ENCODE results near the gene MAML2. TPM values are rescaled to one million over a fixed set of nuclear protein-coding genes. Genes with fewer than 3 reads are reported as not detected.

MAML2 gene
- total and polyA plus RNA-seq, 2 of the 13 experiments (the other 11 are each of a cell fraction or from before 2014, with no cell fraction given), result 2.3 to 25.9 TPM

DNA sequence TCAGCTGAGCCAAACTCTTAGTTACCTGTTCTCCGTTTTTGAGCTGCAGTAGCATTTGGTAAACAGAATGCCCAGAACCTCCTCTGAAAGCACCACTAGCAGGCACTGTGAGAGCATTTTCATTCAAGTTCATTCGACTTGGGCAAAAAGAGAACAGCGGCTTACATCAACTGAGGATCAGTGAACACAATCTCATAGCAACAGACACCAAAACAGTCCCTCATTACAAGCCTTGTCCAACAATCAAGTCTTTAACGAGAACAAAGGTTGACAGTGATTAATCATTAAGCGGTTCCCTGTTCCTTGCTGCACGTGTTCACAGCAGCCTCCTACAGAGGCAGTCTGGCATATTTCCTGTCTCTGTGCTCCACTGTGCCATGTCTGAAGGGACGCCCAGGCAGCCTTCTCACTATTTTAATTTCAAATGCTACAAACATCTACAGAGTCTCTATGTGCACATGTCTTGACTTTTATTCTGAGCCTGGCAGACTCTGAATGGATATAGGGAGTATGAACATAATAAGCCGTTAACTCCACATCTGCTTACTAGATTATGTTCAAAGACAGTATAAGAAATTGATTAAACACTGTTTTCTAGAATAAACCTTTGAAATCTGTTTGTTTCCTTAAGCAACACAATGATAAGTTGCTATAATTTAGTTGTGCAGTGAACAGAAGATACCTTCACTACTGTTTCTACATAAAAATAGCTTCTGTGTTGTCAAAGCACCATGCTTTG is 330.7 kb downstream of the MAML2 start (continued):
- TF ChIP-seq ZNF318 (CRISPR knock-in tag; IDR thresholded peaks at IDR 0.05) (0 out of 2 replicates have a peak, but pooled peaks have one; percentile 68), TAF15 (IDR thresholded peaks at IDR 0.05; ENCODE audit: low read depth, low read length, poor library complexity, severe bottlenecking) (no peak), ZNF703 (CRISPR knock-in tag; IDR thresholded peaks at IDR 0.05; ENCODE audit: borderline replicate concordance) (no peak), RFXANK (CRISPR knock-in tag; IDR thresholded peaks at IDR 0.05) (peak; percentile 75; the same call in 1 of the 2 replicates), ZZZ3 (CRISPR knock-in tag; IDR thresholded peaks at IDR 0.05; ENCODE audit: borderline replicate concordance) (0 out of 2 replicates have a peak, but pooled peaks have one; percentile 61), EEA1 (CRISPR knock-in tag; IDR thresholded peaks at IDR 0.05; ENCODE audit: borderline replicate concordance) (no peak), NCOA1 (CRISPR knock-in tag; IDR thresholded peaks at IDR 0.05) (no peak), ZNF121 (CRISPR knock-in tag; IDR thresholded peaks at IDR 0.05) (no peak), ZNF407 (CRISPR knock-in tag; IDR thresholded peaks at IDR 0.05; ENCODE audit: not compliant biosample characterization) (no peak)
